Measurements from ENCODE around the gene PARVB.

PARVB gene

DNA sequence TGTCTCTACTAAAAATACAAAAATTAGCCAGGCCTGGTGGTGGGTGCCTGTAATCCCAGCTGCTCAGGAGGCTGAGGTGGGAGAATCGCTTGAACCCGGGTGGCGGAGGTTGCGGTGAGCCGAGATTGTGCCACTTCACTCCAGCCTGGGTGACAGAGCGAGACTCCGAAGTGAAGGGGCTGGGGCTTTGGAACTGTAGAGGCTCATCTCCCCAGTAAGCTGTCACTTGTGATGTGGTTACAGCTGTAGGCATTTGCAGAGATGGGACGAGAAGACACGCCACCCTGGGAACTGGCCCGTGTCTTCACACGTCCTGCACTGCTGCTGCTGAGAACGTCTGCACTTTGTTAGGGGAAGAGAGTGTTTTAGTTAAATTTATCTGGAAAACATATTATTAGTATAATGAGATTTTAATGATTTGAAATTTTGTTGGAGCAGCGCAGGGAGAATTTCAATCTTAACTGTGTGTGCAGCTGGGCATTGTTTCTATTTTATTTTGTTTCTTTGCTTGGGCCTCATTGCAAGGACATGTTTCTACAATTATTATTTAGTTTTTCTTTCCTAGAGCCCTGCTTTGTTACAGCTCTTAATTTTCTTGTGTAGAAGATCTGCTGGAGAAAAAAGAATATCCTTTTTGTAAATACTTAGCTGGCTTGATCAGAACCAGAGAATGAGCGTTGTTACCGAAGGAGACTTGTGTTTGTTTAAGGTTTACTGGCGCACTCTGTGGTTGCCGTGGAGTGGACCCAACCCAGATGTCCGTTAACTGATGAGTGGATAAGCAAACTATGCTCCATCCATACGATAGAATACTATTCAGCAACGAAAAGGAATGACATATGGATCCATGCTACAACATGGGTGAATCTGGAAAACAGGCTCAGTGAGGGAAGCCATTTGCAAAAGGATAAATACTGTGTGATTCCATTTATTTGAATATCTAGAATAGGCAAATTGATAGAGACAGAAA is 18.4 kb downstream of the PARVB start:
- Histone ChIP-seq H3K4me3 (no peak overlapping the region), H3K27ac (no peak overlapping the region)
- TF ChIP-seq, protein P1, sequence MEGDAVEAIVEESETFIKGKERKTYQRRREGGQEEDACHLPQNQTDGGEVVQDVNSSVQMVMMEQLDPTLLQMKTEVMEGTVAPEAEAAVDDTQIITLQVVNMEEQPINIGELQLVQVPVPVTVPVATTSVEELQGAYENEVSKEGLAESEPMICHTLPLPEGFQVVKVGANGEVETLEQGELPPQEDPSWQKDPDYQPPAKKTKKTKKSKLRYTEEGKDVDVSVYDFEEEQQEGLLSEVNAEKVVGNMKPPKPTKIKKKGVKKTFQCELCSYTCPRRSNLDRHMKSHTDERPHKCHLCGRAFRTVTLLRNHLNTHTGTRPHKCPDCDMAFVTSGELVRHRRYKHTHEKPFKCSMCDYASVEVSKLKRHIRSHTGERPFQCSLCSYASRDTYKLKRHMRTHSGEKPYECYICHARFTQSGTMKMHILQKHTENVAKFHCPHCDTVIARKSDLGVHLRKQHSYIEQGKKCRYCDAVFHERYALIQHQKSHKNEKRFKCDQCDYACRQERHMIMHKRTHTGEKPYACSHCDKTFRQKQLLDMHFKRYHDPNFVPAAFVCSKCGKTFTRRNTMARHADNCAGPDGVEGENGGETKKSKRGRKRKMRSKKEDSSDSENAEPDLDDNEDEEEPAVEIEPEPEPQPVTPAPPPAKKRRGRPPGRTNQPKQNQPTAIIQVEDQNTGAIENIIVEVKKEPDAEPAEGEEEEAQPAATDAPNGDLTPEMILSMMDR (IDR thresholded peaks at IDR 0.05) = no peak
- DNase-seq (ENCODE audit: low spot score) = no peak

DNA sequence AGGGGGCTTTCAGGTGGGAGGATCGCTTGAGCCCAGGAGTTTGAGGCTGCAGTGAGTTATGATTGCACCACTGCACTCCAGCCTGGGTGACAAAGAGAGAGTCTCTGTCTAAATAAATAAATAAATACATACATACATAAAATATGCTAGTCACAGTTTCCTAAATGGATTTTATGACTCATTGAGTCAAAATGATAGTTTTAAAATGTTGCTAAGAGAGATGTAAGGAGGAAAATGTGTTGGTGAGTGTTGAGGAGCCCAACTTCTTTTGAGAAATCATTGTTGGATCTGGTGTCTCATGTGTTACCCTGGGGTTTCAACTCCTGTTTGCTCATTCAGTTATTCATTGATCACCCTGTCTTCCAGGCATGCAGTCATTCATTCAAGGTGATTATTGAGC is 21.0 kb downstream of the PARVB start:
- Histone ChIP-seq H3K27ac (no peak overlapping the region), H3K4me3 (no peak overlapping the region)
- TF ChIP-seq, protein P1 (IDR thresholded peaks at IDR 0.05) = no peak
- no peak for DNase-seq (ENCODE audit: low spot score)

DNA sequence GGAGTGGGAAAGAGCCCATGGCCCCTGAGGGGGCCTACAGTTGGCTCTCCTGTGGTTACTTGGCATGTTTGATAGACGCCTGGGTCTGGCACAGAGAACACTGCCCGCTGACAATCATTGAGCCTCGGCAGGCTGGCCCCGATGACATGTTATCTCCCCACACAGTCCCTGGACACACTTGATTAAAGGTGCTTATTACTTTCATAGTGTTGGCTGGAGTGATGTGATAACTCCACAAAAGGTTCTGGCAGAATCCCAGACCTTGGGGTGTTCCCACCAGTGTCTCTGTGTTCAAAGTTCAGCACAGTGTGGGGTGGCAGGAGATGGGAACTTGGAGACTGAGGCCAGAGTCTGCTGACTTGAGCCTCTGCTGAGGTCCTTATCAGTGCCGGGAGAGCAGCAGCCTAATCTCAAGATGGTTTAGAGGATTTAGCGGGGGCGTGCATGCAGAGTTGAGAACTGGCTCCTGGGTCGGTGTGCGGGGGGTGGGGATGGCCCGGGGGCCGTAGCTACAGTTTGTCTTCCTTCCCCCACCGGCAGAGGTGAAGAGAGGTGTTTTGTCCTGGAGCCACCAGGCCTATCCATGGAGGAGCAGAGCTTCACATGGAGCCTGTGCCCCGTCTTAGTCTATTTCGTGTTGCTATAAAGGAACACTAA is 22.5 kb downstream of the PARVB start:
- TF ChIP-seq, protein P1 (IDR thresholded peaks at IDR 0.05) = no peak
- Histone ChIP-seq H3K27ac (no peak overlapping the region), H3K4me3 (no peak overlapping the region)
- no peak for DNase-seq (ENCODE audit: low spot score)

DNA sequence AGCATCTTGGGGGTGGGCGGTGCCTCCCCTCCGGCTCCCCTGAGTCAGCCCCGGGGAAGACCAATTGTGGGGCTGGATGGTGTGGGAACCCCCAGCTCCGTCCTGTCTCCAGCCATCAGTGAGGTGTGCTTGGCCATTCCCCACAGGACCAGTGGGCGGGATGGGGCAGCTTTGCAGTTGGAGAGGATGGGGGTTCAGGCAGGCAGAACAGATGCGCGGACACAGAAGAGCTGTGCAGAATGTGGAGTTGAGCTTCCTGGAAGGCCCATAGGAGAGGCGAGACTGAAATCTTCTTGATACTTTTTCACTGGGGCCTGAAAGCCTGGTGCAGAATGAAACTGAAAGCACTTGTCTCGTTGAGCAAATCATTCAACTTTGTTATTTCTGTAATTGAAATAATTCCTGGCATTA is 23.8 kb downstream of the PARVB start:
- Histone ChIP-seq H3K27ac (no peak overlapping the region), H3K4me3 (no peak overlapping the region)
- no peak for DNase-seq (ENCODE audit: low spot score)
- TF ChIP-seq, protein P1 (IDR thresholded peaks at IDR 0.05) = no peak

DNA sequence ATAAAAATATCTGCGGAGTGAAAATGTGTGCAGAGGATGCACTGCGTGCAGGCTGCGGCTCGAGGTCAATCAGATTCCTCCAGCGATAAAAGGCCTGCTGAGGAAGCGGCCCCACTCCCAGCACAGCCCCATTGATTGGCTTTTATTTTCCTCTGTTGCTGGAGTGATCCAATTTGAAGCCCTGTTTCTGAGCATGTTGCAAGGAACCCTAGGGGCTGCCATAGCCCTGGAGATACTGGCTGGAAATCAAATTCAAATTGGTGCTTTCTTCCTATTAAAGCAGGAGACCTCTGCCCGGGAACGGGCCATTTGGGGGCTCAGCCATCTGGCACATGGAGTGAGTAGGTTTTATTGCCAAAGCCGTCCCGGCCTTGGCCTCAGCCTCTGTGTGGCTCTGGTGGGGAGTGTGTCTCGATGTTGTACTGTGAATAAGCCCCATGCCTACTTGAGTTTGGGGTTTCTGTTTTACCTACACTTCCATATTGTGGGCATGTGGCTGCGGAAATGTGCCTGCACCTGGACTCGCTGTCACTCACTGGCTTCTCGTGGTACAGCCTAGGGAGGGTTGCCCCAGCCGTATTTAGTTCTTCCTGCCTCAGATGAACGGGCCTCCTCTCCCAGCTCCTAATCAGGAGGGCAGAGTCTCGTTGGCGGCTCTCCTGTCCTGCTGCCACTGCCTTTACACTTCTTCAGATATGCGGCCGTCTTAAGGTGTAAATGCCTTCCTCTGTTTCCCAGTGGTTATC is 25.6 kb downstream of the PARVB start:
- TF ChIP-seq, protein P1 (IDR thresholded peaks at IDR 0.05) = no peak
- H3K27ac ChIP-seq = no peak overlapping the region
- no peak for DNase-seq (ENCODE audit: low spot score)
- H3K4me3 ChIP-seq = no peak overlapping the region

DNA sequence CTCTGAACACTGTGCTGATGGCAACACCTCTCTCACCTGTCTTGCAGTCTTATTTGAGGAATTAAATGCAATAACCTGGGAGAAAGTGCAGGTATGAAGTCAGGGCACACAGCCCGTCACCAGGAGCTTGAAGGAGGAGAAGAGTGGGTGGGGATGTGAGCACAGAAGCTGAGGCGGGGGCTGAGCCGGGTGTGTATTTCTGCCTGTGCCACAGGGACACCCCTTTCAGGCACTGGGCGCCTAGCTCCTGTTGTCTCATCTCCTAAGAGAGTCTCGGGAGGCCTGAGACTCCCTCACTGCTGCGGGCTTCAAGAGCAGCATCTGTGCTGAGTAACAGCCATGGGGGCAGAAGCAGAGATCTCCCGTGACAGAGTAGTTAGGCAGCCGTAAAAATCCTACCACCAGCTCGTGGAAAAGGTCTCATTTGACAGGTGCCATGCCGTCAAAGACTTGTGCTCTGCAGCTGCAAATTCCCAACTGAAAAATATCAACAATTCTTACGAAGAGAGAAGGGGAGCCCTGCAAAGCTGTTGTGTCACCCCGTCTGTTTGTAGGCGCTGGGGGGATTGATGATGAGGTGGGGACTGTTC is 26.8 kb downstream of the PARVB start:
- TF ChIP-seq, protein P1 (IDR thresholded peaks at IDR 0.05) = no peak
- DNase-seq (ENCODE audit: low spot score) = no peak
- H3K4me3 ChIP-seq = no peak overlapping the region
- no peak overlapping the region for H3K27ac ChIP-seq
